Measurements from ENCODE around the gene CXCL16.
"Not testable (repeated sequence)": the region's sequence is repeated elsewhere in the genome, so short reads cannot be mapped to it uniquely, and the experiment has no call there.

The CXCL16 gene

DNA sequence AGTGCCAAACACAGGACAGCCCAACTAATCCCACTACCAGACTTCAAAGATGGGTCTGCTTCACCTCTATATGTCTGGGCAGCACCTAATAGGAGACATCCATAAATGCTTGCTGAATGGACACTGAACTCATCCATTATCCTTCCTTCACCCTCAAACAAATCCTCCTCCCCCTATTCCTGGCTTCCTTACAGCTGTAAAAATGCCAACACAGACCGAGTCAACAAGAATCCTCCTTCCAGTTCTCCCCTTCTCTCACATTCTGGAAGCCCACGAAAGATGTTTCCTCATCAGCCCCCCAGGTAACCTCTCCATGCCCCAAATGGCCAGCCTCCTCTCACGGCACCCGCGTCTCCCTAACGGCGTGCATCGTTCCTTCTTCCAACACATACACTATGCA lies 48.0 kb downstream of the CXCL16 start:
- Histone ChIP-seq H3K4me3 (ENCODE audit: low read depth, low read length) (no peak overlapping the region), H3K36me3 (peaks cover 69% of the 10 kb centered on the region), H3K27ac (no peak overlapping the region), H3K9me3 (ENCODE audit: severe bottlenecking) (no peaks in the 10 kb centered on the region), H3K27me3 (ENCODE audit: insufficient read depth, low read depth, severe bottlenecking) (no peaks in the 10 kb centered on the region)
- TF ChIP-seq, protein P1, sequence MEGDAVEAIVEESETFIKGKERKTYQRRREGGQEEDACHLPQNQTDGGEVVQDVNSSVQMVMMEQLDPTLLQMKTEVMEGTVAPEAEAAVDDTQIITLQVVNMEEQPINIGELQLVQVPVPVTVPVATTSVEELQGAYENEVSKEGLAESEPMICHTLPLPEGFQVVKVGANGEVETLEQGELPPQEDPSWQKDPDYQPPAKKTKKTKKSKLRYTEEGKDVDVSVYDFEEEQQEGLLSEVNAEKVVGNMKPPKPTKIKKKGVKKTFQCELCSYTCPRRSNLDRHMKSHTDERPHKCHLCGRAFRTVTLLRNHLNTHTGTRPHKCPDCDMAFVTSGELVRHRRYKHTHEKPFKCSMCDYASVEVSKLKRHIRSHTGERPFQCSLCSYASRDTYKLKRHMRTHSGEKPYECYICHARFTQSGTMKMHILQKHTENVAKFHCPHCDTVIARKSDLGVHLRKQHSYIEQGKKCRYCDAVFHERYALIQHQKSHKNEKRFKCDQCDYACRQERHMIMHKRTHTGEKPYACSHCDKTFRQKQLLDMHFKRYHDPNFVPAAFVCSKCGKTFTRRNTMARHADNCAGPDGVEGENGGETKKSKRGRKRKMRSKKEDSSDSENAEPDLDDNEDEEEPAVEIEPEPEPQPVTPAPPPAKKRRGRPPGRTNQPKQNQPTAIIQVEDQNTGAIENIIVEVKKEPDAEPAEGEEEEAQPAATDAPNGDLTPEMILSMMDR (IDR thresholded peaks at IDR 0.05; ENCODE audit: low read depth, low read length) = no peak
- no peak for DNase-seq

DNA sequence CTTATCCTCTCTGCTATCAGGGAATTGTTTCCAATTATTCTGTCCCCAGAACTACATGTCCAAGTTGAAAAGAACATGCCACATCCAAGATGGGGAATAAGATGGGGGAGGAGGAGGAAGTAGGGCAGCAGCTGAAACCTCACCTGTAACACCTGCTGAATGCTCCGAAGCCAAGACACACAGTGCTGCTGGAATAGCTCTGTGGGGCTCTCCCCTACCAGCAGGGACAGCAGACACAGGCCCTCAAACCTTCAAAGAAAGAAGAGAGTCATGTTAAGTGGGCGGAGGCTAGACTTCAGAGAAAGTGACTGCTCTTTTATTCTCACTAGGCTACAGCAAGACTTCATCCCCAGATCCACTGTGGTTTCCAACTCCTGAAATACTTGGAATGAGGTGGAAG lies 49.0 kb downstream of the CXCL16 start:
- TF ChIP-seq, protein P1 (IDR thresholded peaks at IDR 0.05; ENCODE audit: low read depth, low read length) = no peak
- Histone ChIP-seq H3K36me3 (peaks cover 71% of the 10 kb centered on the region), H3K9me3 (ENCODE audit: severe bottlenecking) (no peaks in the 10 kb centered on the region), H3K27me3 (ENCODE audit: insufficient read depth, low read depth, severe bottlenecking) (no peaks in the 10 kb centered on the region), H3K27ac (no peak overlapping the region), H3K4me3 (ENCODE audit: low read depth, low read length) (no peak overlapping the region)
- DNase-seq = no peak

DNA sequence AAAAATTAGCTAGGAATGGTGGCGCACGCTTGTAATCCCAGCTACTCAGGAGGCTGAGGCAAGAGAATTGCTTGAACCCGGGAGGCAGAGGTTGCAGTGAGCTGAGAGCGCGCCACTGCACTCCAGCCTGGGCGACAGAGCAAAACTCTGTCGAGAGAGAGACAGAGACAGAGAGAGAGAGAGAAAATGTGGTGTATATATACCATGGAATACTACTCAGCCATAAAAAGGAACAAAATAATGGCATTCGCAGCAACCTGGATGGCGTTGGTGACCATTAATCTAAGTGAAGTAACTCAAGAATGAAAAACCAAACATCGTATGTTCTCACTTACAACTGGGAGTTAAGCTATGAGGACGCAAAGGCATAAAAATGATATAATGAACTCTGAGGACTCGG lies 49.9 kb downstream of the CXCL16 start:
- not testable (repeated sequence) for DNase-seq; H3K4me3 ChIP-seq (ENCODE audit: low read depth, low read length); H3K27me3 ChIP-seq (ENCODE audit: insufficient read depth, low read depth, severe bottlenecking); H3K27ac ChIP-seq; H3K9me3 ChIP-seq (ENCODE audit: severe bottlenecking)
- H3K36me3 ChIP-seq = peaks cover 74% of the 10 kb centered on the region

DNA sequence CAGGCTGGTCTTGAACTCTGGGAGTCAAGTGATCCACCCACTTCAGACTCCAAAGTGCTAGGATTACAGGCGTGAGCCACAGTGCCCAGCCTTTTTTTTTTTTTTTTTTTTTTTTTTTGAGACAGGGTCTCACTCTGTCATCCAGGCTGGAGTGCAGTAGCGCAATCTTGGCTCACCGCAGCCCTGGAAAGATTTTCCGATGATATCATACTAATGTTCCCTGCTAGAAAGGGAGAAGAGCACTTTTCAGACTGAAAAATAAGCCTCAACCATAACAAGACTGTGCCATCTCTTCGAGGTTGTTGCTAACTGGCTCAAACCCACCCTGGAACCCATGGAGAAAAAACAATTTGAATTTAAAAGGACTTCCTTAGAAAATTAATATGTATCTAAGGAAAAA lies 56.0 kb downstream of the CXCL16 start:
- not testable (repeated sequence) for H3K27ac ChIP-seq; H3K9me3 ChIP-seq (ENCODE audit: severe bottlenecking); H3K4me3 ChIP-seq (ENCODE audit: low read depth, low read length); H3K27me3 ChIP-seq (ENCODE audit: insufficient read depth, low read depth, severe bottlenecking); DNase-seq
- H3K36me3 ChIP-seq = peaks cover 83% of the 10 kb centered on the region

Data from WERI-Rb-1 (cell line).